IPS DF 19.7 (cell line): ENCODE data around the gene ANKRD33.

Source experiments
- DNase-seq: peaks from one replicate; pipeline ENCODE4 v3.0.0-alpha.2; 2013; ENCODE audit warnings: low read depth, low spot score

Gene ANKRD33

GRCh38 chr12:51860986-51861385, 26.9 kb upstream of the ANKRD33 start:
- DNase-seq: no peak

GRCh38 chr12:51862947-51863346, 25.0 kb upstream of the ANKRD33 start:
- no peak for DNase-seq

- no peak for DNase-seq
Observed at GRCh38 chr12:51863363-51863932, 24.5 kb upstream of the ANKRD33 start.

DNA sequence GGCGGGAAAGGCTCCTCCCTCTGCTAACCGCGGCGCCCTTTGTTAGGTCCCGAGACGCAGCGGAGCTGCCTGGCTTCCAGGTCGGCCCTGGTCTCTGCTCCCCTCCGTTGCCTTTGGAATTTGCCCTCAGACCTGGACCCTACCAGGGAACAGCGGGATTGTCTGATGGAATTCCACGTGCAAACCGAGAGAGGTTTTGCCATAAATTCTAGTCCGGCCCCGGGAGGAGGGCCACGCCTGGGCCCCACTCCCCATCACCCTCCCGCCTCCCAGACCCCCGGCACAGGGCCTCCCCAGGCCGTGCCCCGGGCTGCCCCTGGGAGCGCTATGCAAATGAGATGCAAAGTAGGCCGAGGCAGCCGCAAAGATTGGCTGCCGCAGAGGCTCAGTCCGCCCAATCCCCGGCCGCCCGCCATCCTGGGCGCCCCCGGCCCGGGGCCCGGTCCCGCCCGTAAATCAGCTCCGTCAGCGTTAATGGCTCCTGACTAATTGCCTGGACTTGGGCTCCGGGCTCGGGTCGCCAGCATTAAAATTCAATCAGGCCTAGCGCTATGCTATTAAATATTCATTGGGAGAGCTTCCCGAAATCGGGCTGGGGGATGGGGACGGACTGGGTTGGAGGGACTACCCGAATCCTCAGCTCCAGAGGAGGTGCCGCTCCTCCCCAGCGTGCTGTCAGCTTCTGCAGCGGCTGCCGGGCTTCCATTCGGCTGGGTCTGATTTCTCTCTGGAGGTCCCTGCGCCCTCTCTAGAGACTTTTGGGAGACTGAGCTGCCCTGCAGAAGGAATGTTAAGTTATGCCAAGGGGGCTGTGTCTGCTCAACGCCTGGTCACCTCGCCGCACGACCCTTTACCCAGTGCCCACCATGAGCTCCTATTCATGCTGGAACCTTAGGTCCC, 23.7 kb upstream of the ANKRD33 start:
- DNase-seq: no peak

DNA sequence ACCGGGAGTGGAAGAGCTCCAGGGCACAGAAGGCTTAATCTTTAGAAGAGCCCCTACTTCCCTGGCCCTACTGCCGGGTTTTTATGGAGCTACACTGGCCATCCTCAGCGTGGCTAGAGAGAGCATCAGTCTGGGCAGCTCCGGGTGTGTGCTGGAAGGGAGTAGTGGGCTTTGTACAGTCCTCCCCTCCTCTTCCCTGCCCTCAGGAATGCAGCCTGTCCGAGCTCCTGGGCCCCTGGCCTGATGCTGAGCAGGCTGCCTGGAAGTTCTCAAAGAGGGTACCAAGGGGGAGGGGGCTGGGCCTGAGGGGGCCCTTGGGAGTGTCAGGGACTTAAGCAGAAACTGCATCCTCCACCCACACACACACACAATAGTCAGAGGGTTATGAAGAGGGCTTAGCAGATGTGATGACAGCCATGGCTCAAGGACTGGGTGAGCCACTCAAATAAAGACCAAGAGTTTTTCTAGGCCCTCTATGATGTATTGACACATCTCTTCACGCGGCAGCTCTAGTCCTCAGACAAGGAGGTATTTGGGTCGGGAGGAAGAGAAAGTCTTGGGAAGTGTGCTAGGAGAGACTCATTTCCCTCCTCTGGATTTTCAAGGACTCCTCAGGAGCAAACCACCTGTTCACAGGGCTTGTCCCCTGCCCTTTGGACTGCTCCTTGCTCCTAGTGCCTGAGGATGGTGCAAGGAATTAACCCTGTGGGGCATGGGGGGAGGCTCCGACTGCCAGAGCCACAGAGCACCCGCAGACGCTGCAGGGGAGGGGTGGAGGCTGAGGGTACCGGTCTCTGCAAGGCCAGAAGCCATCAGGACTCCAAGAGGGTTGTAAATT, 22.9 kb upstream of the ANKRD33 start:
- DNase-seq: no peak

DNA sequence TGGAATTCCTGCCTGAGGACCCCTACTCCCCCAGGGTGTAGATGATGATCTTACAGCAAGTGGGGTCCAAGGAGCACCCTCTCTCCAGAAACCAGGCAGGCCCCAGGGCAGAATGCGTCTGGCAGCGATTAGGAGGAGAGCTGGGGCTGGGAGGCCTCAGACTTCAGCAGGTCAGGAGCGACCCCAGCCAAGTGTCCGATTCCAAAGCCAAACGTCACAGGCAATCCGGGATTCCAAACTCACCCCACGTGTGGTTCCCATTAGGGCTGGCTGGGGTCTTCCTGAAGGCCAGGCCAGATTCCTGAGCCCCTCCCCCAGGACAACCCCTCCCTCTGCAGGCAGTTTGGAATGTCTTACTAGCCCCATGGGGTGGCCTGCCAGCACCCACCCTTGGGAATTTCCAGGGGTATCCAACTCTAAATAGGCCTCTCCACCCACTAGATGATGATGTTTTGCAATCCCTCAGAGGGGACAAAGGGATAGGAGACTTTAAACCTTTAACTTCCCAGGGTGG, 22.1 kb upstream of the ANKRD33 start:
- DNase-seq: no peak

GRCh38 chr12:51866324-51866723, 21.6 kb upstream of the ANKRD33 start:
- no peak for DNase-seq

DNA sequence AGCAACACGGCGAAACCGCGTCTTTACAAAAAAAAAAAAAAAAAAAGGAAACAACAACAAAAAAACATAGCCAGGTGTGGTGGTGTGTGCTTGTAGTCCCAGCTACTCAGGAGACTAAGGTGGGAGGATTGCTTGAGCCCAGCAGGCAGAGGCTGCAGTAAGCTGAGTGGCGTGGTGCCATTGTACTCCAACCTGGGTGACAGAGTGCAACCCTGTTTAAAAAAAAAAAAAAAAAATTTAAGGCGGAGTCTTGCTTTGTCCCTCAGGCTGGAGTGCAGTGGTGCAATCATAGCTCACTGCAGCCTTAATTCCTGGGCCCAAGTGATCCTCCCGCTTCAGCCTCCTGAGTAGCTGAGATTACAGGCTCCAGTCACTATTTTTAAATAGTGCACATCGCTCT, 21.1 kb upstream of the ANKRD33 start:
- DNase-seq: no peak

DNA sequence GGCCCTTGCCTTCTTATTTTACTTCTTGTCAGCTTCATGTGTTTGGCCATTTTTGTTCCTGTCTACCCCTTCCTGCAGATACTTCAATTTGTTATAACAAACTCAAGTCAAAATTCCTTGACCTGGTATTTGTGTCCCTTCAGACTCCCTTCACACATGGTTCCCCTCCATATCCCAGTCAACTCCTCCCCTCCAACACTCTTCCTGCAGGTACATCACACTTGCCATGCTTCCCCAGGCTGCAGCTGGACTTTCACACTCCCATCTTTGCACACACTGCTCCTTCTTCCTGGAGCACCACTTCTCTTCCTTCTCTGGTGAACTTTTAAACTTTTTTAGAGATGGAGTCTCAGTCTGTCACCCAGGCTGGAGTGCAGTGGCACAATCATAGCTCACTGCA, 20.5 kb upstream of the ANKRD33 start:
- no peak for DNase-seq

GRCh38 chr12:51867796-51868428, 20.0 kb upstream of the ANKRD33 start:
- DNase-seq: no peak

GRCh38 chr12:51868821-51869495, 18.9 kb upstream of the ANKRD33 start:
- no peak for DNase-seq

- DNase-seq: no peak
Observed at GRCh38 chr12:51869496-51869865, 18.4 kb upstream of the ANKRD33 start.

- no peak for DNase-seq
Observed at GRCh38 chr12:51869931-51870330, 18.0 kb upstream of the ANKRD33 start.

DNA sequence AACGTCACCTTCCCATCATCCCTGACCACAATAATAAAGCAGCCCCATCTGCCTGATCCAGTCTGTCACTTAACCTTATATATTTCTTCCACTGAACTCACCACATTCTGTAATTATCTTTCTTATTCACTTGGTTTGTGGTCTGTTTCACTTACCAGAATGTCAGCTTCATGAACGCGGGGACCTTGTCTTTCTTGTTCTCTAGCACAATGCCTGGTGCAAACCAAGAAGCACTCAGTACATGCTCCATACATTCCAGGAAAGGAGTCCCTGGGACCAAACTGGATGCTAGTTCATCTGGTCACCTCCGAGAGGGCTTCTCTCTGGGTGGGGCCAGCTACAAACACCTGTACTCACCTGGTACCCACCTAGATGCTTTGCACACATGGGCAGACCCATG, 17.4 kb upstream of the ANKRD33 start:
- no peak for DNase-seq

- DNase-seq: no peak
Observed at GRCh38 chr12:51871126-51871525, 16.8 kb upstream of the ANKRD33 start.

GRCh38 chr12:51871918-51872688, 15.8 kb upstream of the ANKRD33 start:
- no peak for DNase-seq

GRCh38 chr12:51872689-51872981, 15.3 kb upstream of the ANKRD33 start:
- no peak for DNase-seq

GRCh38 chr12:51873251-51873994, 14.5 kb upstream of the ANKRD33 start:
- DNase-seq: no peak

DNA sequence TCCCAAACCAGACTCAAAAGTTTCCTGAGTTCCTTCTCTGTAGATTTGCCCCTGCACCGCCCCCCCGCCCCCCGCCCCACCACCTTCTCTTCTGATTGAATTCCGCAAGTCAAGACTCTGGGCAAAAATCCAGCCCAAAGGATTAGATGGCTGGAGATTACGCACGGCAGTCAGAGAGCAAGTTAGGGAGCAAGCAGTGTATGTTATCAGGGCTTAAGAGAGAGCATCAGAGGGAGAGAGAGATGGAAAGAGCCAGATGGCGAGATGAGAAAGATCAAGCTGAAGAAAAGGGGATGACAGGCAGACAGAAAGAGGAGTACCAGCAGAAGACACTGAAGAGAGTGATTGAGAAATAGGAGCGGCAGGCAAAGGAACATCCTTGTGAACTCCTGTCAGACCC, 13.9 kb upstream of the ANKRD33 start:
- no peak for DNase-seq

GRCh38 chr12:51874486-51874885, 13.4 kb upstream of the ANKRD33 start:
- no peak for DNase-seq
